ENCODE measurements around the gene CTSW. TPM values are rescaled to one million over a fixed set of nuclear protein-coding genes. Genes with fewer than 3 reads are reported as not detected.
A peak's percentile ranks its signal among the peaks of the same experiment; 100 is the strongest.
"Not testable (repeated sequence)": the region's sequence is repeated elsewhere in the genome, so short reads cannot be mapped to it uniquely, and the experiment has no call there.

The CTSW gene, protein sequence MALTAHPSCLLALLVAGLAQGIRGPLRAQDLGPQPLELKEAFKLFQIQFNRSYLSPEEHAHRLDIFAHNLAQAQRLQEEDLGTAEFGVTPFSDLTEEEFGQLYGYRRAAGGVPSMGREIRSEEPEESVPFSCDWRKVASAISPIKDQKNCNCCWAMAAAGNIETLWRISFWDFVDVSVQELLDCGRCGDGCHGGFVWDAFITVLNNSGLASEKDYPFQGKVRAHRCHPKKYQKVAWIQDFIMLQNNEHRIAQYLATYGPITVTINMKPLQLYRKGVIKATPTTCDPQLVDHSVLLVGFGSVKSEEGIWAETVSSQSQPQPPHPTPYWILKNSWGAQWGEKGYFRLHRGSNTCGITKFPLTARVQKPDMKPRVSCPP
- total RNA-seq (0.84 and 1.3 TPM in 2 replicates), polyA plus RNA-seq (4.6 and 5.4 TPM in 2 replicates), polyA minus RNA-seq (3.9 and 6.6 TPM in 2 replicates)
- total RNA-seq (2013) = 4.0 TPM

- POLR2A ChIA-PET = interaction anchor here (1.0 kb wide), 1 partner anchor 10 kb away, joined by 4 read pairs; no protein-coding TSS in a partner anchor
- Mint-ChIP-seq H3K27me3 (no peaks in the 10 kb centered on the region), H3K4me1 (peaks cover 20% of the 10 kb centered on the region), H3K27ac (peak within 1 kb of the TSS; percentile 46), H3K9me3 (ENCODE audit: insufficient read depth) (no peaks in the 10 kb centered on the region), H3K4me3 (no peak within 1 kb of the TSS)
- TF ChIP-seq CTCF (IDR thresholded peaks at IDR 0.05) (no peak), EZH2 (IDR thresholded peaks at IDR 0.05; ENCODE audit: borderline replicate concordance, insufficient read depth, low read depth, low read length, poor library complexity, severe bottlenecking) (no peak)
- Histone ChIP-seq H3K4me3 (ENCODE audit: control extremely low read depth in 1 of 5, extremely low read depth in 1 of 5, insufficient read depth in 1 of 5, low read depth in 2 of 5, low read length in 4 of 5) (no peak within 1 kb of the TSS), H3K36me3 (replicated peaks in 1 of 2; ENCODE audit: control extremely low read depth in 1 of 2, control insufficient read depth in 1 of 2, extremely low read depth in 1 of 2, insufficient read depth in 2 of 2, low read length in 1 of 2) (peaks cover 0 to 14% of the 10 kb centered on the region in 2 experiments), H3K27me3 (replicated peaks in 1 of 4; ENCODE audit: control extremely low read depth in 1 of 4, control insufficient read depth in 3 of 4, insufficient read depth in 4 of 4, low read length in 3 of 4) (no peaks in the 10 kb centered on the region), H3K4me1 (ENCODE audit: control insufficient read depth in 2 of 2, insufficient read depth in 2 of 2, low read length in 2 of 2) (peaks cover 5 to 25% of the 10 kb centered on the region in 2 donors), H3K79me2 (ENCODE audit: control insufficient read depth, insufficient read depth, low read length) (peaks cover 15% of the 10 kb centered on the region), H4K20me1 (ENCODE audit: control insufficient read depth, insufficient read depth, low read length, poor library complexity, severe bottlenecking) (no peaks in the 10 kb centered on the region), H3K27ac (ENCODE audit: low read length in 2 of 2) (no peak within 1 kb of the TSS), H2AFZ (ENCODE audit: insufficient read depth, low read depth, low read length, poor library complexity, severe bottlenecking) (no peak within 1 kb of the TSS), H3K9me3 (ENCODE audit: control extremely low read depth in 1 of 3, control insufficient read depth in 2 of 3, insufficient read depth in 1 of 3, low read length in 2 of 3) (no peaks in the 10 kb centered on the region), H3K9ac (ENCODE audit: low read length) (no peak within 1 kb of the TSS), H3K4me2 (replicated peaks; ENCODE audit: low read depth, low read length, poor library complexity, severe bottlenecking) (peak within 1 kb of the TSS; percentile 22)
- CTCF ChIA-PET = interaction anchor here (1.1 to 2.8 kb wide), 2 partner anchors 8 to 61 kb away, joined by 3 to 15 read pairs; partner anchors contain the start of gene FIBP
- ATAC-seq (ENCODE audit: low read depth) = no peak
- WGBS (ENCODE audit: insufficient coverage) = 2% methylated on average over 6 of the region's 7 CpGs
- intact Hi-C loops (cut with micrococcal nuclease) = no loop called here
- DNase-seq = no peak
Measured at GRCh38 chr11:65879617-65880016, at the start of gene CTSW. CTSW (plus strand) TSS chr11:65879837; CDS start chr11:65879855, 18 bp downstream.

DNA sequence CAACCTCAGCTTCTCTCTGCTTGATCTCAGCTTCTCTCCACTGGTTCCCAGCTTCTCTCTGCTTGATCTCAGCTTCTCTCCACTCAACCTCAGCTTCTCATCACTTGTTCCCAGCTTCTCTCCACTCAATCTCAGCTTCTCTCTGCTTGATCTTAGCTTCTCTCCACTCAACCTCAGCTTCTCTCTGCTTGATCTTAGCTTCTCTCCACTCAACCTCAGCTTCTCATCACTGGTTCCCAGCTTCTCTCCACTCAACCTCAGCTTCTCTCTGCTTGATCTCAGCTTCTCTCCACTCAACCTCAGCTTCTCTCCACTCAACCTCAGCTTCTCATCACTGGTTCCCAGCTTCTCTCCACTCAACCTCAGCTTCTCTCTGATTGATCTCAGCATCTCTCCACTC, 47.4 kb upstream of the CTSW start:
- intact Hi-C loops (cut with micrococcal nuclease) = not testable (repeated sequence)
- CTCF ChIA-PET = interaction anchor here (0.8 to 1.8 kb wide), 4 partner anchors 10 to 120 kb away, joined by 3 to 10 read pairs (median 8); partner anchors contain the start of genes KAT5 and MUS81

More for the DNA sequence above, 47.4 kb upstream of the CTSW start:
- not testable (repeated sequence) for H3K4me3 ChIP-seq (ENCODE audit: control extremely low read depth in 1 of 5, extremely low read depth in 1 of 5, insufficient read depth in 1 of 5, low read depth in 2 of 5, low read length in 4 of 5); H3K27me3 Mint-ChIP-seq; H3K36me3 ChIP-seq (replicated peaks in 1 of 2; ENCODE audit: control extremely low read depth in 1 of 2, control insufficient read depth in 1 of 2, extremely low read depth in 1 of 2, insufficient read depth in 2 of 2, low read length in 1 of 2); H3K4me2 ChIP-seq (replicated peaks; ENCODE audit: low read depth, low read length, poor library complexity, severe bottlenecking); H3K9me3 Mint-ChIP-seq (ENCODE audit: insufficient read depth); H3K27ac Mint-ChIP-seq; H3K27ac ChIP-seq (ENCODE audit: low read length in 2 of 2); H2AFZ ChIP-seq (ENCODE audit: insufficient read depth, low read depth, low read length, poor library complexity, severe bottlenecking); H3K9ac ChIP-seq (ENCODE audit: low read length); H4K20me1 ChIP-seq (ENCODE audit: control insufficient read depth, insufficient read depth, low read length, poor library complexity, severe bottlenecking); ATAC-seq (ENCODE audit: low read depth); H3K9me3 ChIP-seq (ENCODE audit: control extremely low read depth in 1 of 3, control insufficient read depth in 2 of 3, insufficient read depth in 1 of 3, low read length in 2 of 3); DNase-seq; H3K4me1 Mint-ChIP-seq; H3K27me3 ChIP-seq (replicated peaks in 1 of 4; ENCODE audit: control extremely low read depth in 1 of 4, control insufficient read depth in 3 of 4, insufficient read depth in 4 of 4, low read length in 3 of 4)
- POLR2A ChIA-PET = interaction anchor here (1.8 to 2.1 kb wide), 3 partner anchors 27 to 170 kb away, joined by 7 to 10 read pairs (median 8); partner anchors contain the start of genes BANF1, EIF1AD and MUS81
- H3K4me3 Mint-ChIP-seq = peak overlapping the region; percentile 38
- Histone ChIP-seq H3K4me1 (ENCODE audit: control insufficient read depth in 2 of 2, insufficient read depth in 2 of 2, low read length in 2 of 2) (peaks cover 13 to 21% of the 10 kb centered on the region in 2 donors), H3K79me2 (ENCODE audit: control insufficient read depth, insufficient read depth, low read length) (peaks cover 13% of the 10 kb centered on the region)

All from B cell (primary cell).